Keratinocyte (primary cell): ENCODE measurements around the gene ZCWPW1. TPM values are rescaled to one million over a fixed set of nuclear protein-coding genes. Genes with fewer than 3 reads are reported as not detected.

Experiments
- DNase-seq: peaks from one replicate; pipeline ENCODE4 v3.0.0-alpha.2; 2011; ENCODE audit warnings: low read depth, missing footprints, low spot score
- FAIRE-seq: peaks from 2 replicates; lab custom pipeline; 2011; peaks lifted over from hg19 to GRCh38; lab: Jason Lieb, UNC
- H2AFZ ChIP-seq: 2 replicates; pipeline ENCODE4 v1.6.0; 2012; ENCODE audit warnings: low read length, control low read depth, inconsistent platforms; ENCODE audit not compliant: control insufficient read depth
- H3K27ac ChIP-seq: 2 replicates; pipeline ENCODE4 v1.5.1; 2011; ENCODE audit warnings: low read length; ENCODE audit not compliant: control insufficient read depth, insufficient read depth
- H3K27me3 ChIP-seq: 3 replicates; pipeline ENCODE4 v1.6.0; 2011; ENCODE audit warnings: low read length; ENCODE audit not compliant: control insufficient read depth, insufficient read depth; ENCODE audit errors: extremely low read depth
- H3K36me3 ChIP-seq, 2 experiments: 2 replicates in 1 of 2; 3 replicates in 1 of 2; pipeline ENCODE4 v1.5.1; 2011; ENCODE audit warnings: low read length in 2 of 2, mild to moderate bottlenecking in 1 of 2; ENCODE audit not compliant: control insufficient read depth in 2 of 2, insufficient read depth in 2 of 2; ENCODE audit errors: extremely low read depth in 1 of 2
- H3K4me1 ChIP-seq: 3 replicates; pipeline ENCODE4 v1.5.1; 2011; ENCODE audit warnings: low read length; ENCODE audit not compliant: control insufficient read depth, insufficient read depth; ENCODE audit errors: extremely low read depth
- H3K4me2 ChIP-seq: 3 replicates; pipeline ENCODE4 v1.6.0; 2011; ENCODE audit warnings: low read depth, low read length; ENCODE audit not compliant: control insufficient read depth, insufficient read depth; ENCODE audit errors: extremely low read depth
- H3K4me3 ChIP-seq, 3 experiments: fragments of 200-600 bp in 1 of 3; sonication (generic) in 1 of 3; 2 replicates in 2 of 3; 3 replicates in 1 of 3; pipeline ENCODE4 v1.5.1; 2011 to 2016; ENCODE audit warnings: low read length in 3 of 3, mild to moderate bottlenecking in 3 of 3, control low read depth in 2 of 3, inconsistent platforms in 1 of 3, low read depth in 1 of 3, mixed read lengths in 1 of 3, mixed run types in 1 of 3, moderate library complexity in 1 of 3; ENCODE audit not compliant: control insufficient read depth in 2 of 3, insufficient read depth in 2 of 3; ENCODE audit errors: extremely low read depth in 1 of 3
- H3K79me2 ChIP-seq: 2 replicates; pipeline ENCODE4 v1.6.0; 2012; ENCODE audit warnings: low read length; ENCODE audit not compliant: control insufficient read depth, insufficient read depth
- H3K9ac ChIP-seq: 3 replicates; pipeline ENCODE4 v1.6.0; 2011; ENCODE audit warnings: low read length; ENCODE audit not compliant: control insufficient read depth, insufficient read depth; ENCODE audit errors: extremely low read depth
- H3K9me1 ChIP-seq: 3 replicates; pipeline ENCODE4 v1.6.0; 2011; ENCODE audit warnings: low read length; ENCODE audit not compliant: control insufficient read depth, insufficient read depth; ENCODE audit errors: extremely low read depth
- H3K9me3 ChIP-seq: 2 replicates; pipeline ENCODE4 v1.5.1; 2012; ENCODE audit warnings: low read depth, low read length; ENCODE audit not compliant: control insufficient read depth
- H4K20me1 ChIP-seq: 3 replicates; pipeline ENCODE4 v1.6.0; 2011; ENCODE audit warnings: low read length; ENCODE audit not compliant: control insufficient read depth, insufficient read depth; ENCODE audit errors: extremely low read depth
- EZH2 ChIP-seq: IDR thresholded peaks from one replicate; pipeline ENCODE4 v1.6.1; 2012; ENCODE audit warnings: inconsistent platforms, mild to moderate bottlenecking, low read length, moderate library complexity
- dilution Hi-C: fragments of 300-500 bp; cut with MboI; formaldehyde crosslinking; loops from one replicate; pipeline ENCODE4 v1.7.0; 2020; ENCODE audit warnings: low sequenced_read_pairs; ENCODE audit not compliant: extremely low pct_ligation_motif_present
- polyA plus RNA-seq, 5 experiments: library from polyadenylated mRNA; depleted of rRNA in 3 of 5; stranded (reverse) in 3 of 5; stranded (forward) in 1 of 5; unstranded in 1 of 5; fragments of >200 nt; gene quantifications; 1 replicate in 1 of 5; 2 replicates in 3 of 5; 3 replicates in 1 of 5; pipeline versions ENCODE4 v1.2.1 to v1.2.3, GENCODE V29; 2011 to 2012; ENCODE audit warnings: missing spikeins in 2 of 5, low read depth in 1 of 5, low replicate concordance in 1 of 5
- TF ChIP-seq, protein P1 (sequence below), 3 experiments: IDR thresholded peaks in 1 of 3; conservative IDR thresholded peaks in 1 of 3; optimal IDR thresholded peaks in 1 of 3; 2 replicates in 2 of 3; 3 replicates in 1 of 3; pipeline versions ENCODE3 to v1.5.1; 2011; ENCODE audit warnings: low read length in 3 of 3, mild to moderate bottlenecking in 3 of 3, moderate library complexity in 2 of 3, control low read depth in 1 of 3, inconsistent platforms in 1 of 3; ENCODE audit not compliant: insufficient read depth in 2 of 3; ENCODE audit errors: extremely low read depth in 1 of 3

ZCWPW1 gene
- polyA plus RNA-seq, 1 donor (not counting 4 experiments of a cell fraction or from before 2014, with no cell fraction given): 1.4 TPM

GRCh38 chr7:100360135-100360854 lies 68.2 kb downstream of the ZCWPW1 start:
- H3K27me3 ChIP-seq: no peaks in the 10 kb centered on the region
- peaks cover 46 to 48% of the 10 kb centered on the region in 2 experiments for H3K36me3 ChIP-seq
- no peaks in the 10 kb centered on the region for H3K4me1 ChIP-seq
- DNase-seq: no peak
- TF ChIP-seq, protein P1, sequence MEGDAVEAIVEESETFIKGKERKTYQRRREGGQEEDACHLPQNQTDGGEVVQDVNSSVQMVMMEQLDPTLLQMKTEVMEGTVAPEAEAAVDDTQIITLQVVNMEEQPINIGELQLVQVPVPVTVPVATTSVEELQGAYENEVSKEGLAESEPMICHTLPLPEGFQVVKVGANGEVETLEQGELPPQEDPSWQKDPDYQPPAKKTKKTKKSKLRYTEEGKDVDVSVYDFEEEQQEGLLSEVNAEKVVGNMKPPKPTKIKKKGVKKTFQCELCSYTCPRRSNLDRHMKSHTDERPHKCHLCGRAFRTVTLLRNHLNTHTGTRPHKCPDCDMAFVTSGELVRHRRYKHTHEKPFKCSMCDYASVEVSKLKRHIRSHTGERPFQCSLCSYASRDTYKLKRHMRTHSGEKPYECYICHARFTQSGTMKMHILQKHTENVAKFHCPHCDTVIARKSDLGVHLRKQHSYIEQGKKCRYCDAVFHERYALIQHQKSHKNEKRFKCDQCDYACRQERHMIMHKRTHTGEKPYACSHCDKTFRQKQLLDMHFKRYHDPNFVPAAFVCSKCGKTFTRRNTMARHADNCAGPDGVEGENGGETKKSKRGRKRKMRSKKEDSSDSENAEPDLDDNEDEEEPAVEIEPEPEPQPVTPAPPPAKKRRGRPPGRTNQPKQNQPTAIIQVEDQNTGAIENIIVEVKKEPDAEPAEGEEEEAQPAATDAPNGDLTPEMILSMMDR (optimal IDR thresholded peaks at IDR 0.05 in 1 of 3, IDR thresholded peaks at IDR 0.05 in 1 of 3, conservative IDR thresholded peaks at IDR 0.05 in 1 of 3; ENCODE audit: extremely low read depth in 1 of 3, insufficient read depth in 2 of 3, low read length in 3 of 3): no peak
- no peak for TF ChIP-seq EZH2
- H2AFZ ChIP-seq: no peak overlapping the region
- no peak overlapping the region for H3K9ac ChIP-seq
- FAIRE-seq: no peak
- no peaks in the 10 kb centered on the region for H3K9me3 ChIP-seq
- no peak overlapping the region for H3K4me2 ChIP-seq
- H3K4me3 ChIP-seq: no peak overlapping the region
- H4K20me1 ChIP-seq: no peaks in the 10 kb centered on the region
- H3K27ac ChIP-seq: no peak overlapping the region
- no peaks in the 10 kb centered on the region for H3K79me2 ChIP-seq
- dilution Hi-C loops: no loop called here
- H3K9me1 ChIP-seq: no peaks in the 10 kb centered on the region

DNA sequence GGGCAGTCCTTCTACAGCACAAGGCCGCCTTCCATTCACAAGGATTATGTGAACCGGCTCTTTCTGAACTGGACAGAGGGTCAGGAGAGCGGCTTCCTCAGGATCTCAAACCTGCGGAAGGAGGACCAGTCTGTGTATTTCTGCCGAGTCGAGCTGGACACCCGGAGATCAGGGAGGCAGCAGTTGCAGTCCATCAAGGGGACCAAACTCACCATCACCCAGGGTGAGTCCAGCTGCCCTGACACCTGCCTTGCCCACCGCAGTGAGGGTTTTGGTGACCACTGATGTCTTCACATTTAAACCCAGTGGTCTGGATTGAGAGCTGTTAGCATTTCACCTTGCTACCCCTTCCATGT lies 69.7 kb downstream of the ZCWPW1 start:
- Histone ChIP-seq H3K27me3 (no peaks in the 10 kb centered on the region), H3K9ac (no peak overlapping the region), H3K4me3 (no peak overlapping the region), H3K4me2 (no peak overlapping the region), H4K20me1 (no peaks in the 10 kb centered on the region), H3K27ac (no peak overlapping the region), H3K36me3 (peaks cover 52 to 58% of the 10 kb centered on the region in 2 experiments), H3K4me1 (no peaks in the 10 kb centered on the region), H3K79me2 (no peaks in the 10 kb centered on the region), H3K9me3 (no peaks in the 10 kb centered on the region), H2AFZ (no peak overlapping the region), H3K9me1 (no peaks in the 10 kb centered on the region)
- TF ChIP-seq, protein P1 (optimal IDR thresholded peaks at IDR 0.05 in 1 of 3, IDR thresholded peaks at IDR 0.05 in 1 of 3, conservative IDR thresholded peaks at IDR 0.05 in 1 of 3; ENCODE audit: extremely low read depth in 1 of 3, insufficient read depth in 2 of 3, low read length in 3 of 3): no peak
- TF ChIP-seq EZH2: no peak
- dilution Hi-C loops: no loop called here
- no peak for DNase-seq
- no peak for FAIRE-seq
